ENCODE measurements around the gene TNFSF12. TPM values are rescaled to one million over a fixed set of nuclear protein-coding genes. Genes with fewer than 3 reads are reported as not detected.

Gene TNFSF12
- polyA plus RNA-seq, 2 of the 4 experiments (the other 2 are of a cell fraction), result 9.9 to 11.9 TPM

GRCh38 chr17:7512105-7512504 lies 36.8 kb upstream of the TNFSF12 start:
- ChIA-PET CTCF (interaction anchor here (0.6 to 9.8 kb wide), 8 partner anchors 8 to 363 kb away, joined by 3 to 232 read pairs (median 4); partner anchors contain the start of genes SENP3, TMEM256 and TNFSF13), POLR2A (interaction anchor here (1.1 kb wide), 1 partner anchor 49 kb away, joined by 3 read pairs; no protein-coding TSS in a partner anchor)
- WGBS (ENCODE audit: missing lambda C conversion rate), result 97% methylated on average over 15 of the region's 15 CpGs
- no peak for DNase-seq (ENCODE audit: low read depth in 1 of 2, low spot score in 1 of 2)
- Histone ChIP-seq H3K9me3 (no peaks in the 10 kb centered on the region), H3K27ac (no peak overlapping the region), H3K4me1 (no peaks in the 10 kb centered on the region), H3K4me3 (no peak overlapping the region), H3K4me2 (no peak overlapping the region)
- no peak for TF ChIP-seq RNF2 (IDR thresholded peaks at IDR 0.05; ENCODE audit: borderline replicate concordance, low read depth)
- no peak for FAIRE-seq
- ATAC-seq, result no peak; a peak in 1 of 6 replicates

DNA sequence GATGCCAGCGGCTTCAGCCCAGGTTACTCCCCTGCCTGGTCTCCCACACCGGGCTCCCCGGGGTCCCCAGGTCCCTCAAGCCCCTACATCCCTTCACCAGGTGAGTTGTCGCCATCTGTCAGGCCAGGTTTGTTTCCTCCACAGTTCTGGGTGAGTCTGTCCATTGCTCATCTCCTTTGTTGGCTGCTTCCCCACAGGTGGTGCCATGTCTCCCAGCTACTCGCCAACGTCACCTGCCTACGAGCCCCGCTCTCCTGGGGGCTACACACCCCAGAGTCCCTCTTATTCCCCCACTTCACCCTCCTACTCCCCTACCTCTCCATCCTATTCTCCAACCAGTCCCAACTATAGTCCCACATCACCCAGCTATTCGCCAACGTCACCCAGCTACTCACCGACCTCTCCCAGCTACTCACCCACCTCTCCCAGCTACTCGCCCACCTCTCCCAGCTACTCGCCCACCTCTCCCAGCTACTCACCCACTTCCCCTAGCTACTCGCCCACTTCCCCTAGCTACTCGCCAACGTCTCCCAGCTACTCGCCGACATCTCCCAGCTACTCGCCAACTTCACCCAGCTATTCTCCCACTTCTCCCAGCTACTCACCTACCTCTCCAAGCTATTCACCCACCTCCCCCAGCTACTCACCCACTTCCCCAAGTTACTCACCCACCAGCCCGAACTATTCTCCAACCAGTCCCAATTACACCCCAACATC lies 35.9 kb upstream of the TNFSF12 start:
- ChIA-PET POLR2A (interaction anchor here (0.8 to 1.5 kb wide), 2 partner anchors 29 to 48 kb away, joined by 3 to 13 read pairs; partner anchors contain the start of gene POLR2A), CTCF (interaction anchor here (0.8 to 9.8 kb wide), 18 partner anchors 8 to 232 kb away, joined by 3 to 232 read pairs (median 15); partner anchors contain the start of genes SENP3, SLC2A4, TMEM256 and TNFSF12)
- H3K4me1 ChIP-seq, result no peaks in the 10 kb centered on the region
- TF ChIP-seq MAZ (IDR thresholded peaks at IDR 0.05; ENCODE audit: borderline replicate concordance, low read depth, low read length) (no peak), HEYL (CRISPR knock-in tag; IDR thresholded peaks at IDR 0.05) (no peak), NR3C1 (IDR thresholded peaks at IDR 0.05) (no peak), ESRRA (IDR thresholded peaks at IDR 0.05; ENCODE audit: borderline replicate concordance, low read length) (no peak), NPAS2 (CRISPR knock-in tag; IDR thresholded peaks at IDR 0.05; ENCODE audit: borderline replicate concordance) (no peak), CTCF (IDR thresholded peaks at IDR 0.05) (no peak), RAD21 (conservative IDR thresholded peaks at IDR 0.05 in 1 of 2, IDR thresholded peaks at IDR 0.05 in 1 of 2) (no peak), CEBPB (IDR thresholded peaks at IDR 0.05) (no peak), BHLHE40 (IDR thresholded peaks at IDR 0.05; ENCODE audit: low read depth, low read length) (no peak), PHF8 (IDR thresholded peaks at IDR 0.05; ENCODE audit: borderline replicate concordance, low read depth) (no peak), HES2 (IDR thresholded peaks at IDR 0.05) (no peak)
- TF ChIP-seq, protein P1, sequence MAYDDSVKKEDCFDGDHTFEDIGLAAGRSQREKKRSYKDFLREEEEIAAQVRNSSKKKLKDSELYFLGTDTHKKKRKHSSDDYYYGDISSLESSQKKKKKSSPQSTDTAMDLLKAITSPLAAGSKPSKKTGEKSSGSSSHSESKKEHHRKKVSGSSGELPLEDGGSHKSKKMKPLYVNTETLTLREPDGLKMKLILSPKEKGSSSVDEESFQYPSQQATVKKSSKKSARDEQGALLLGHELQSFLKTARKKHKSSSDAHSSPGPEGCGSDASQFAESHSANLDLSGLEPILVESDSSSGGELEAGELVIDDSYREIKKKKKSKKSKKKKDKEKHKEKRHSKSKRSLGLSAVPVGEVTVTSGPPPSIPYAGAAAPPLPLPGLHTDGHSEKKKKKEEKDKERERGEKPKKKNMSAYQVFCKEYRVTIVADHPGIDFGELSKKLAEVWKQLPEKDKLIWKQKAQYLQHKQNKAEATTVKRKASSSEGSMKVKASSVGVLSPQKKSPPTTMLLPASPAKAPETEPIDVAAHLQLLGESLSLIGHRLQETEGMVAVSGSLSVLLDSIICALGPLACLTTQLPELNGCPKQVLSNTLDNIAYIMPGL (CRISPR knock-in tag; IDR thresholded peaks at IDR 0.05; ENCODE audit: borderline replicate concordance), result no peak
- TF ChIP-seq, protein P2, sequence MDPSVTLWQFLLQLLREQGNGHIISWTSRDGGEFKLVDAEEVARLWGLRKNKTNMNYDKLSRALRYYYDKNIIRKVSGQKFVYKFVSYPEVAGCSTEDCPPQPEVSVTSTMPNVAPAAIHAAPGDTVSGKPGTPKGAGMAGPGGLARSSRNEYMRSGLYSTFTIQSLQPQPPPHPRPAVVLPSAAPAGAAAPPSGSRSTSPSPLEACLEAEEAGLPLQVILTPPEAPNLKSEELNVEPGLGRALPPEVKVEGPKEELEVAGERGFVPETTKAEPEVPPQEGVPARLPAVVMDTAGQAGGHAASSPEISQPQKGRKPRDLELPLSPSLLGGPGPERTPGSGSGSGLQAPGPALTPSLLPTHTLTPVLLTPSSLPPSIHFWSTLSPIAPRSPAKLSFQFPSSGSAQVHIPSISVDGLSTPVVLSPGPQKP (IDR thresholded peaks at IDR 0.05; ENCODE audit: low read depth, low read length), result no peak
- WGBS (ENCODE audit: missing lambda C conversion rate), result 95% methylated on average over 20 of the region's 20 CpGs
- DNase-seq (ENCODE audit: low read depth in 1 of 2, low spot score in 1 of 2) (no peak), FAIRE-seq (no peak), ATAC-seq (no peak)
- H3K4me3 ChIP-seq, result no peak overlapping the region
- no peaks in the 10 kb centered on the region for H3K9me3 ChIP-seq
- no peak overlapping the region for H3K27ac ChIP-seq
- no peak overlapping the region for H3K4me2 ChIP-seq

All from A549 (cell line).